GM19025 (cell line): ENCODE results near the gene FOXP1.
A peak's percentile ranks its signal among the peaks of the same experiment; 100 is the strongest.
"Not testable (repeated sequence)": the region's sequence is repeated elsewhere in the genome, so short reads cannot be mapped to it uniquely, and the experiment has no call there.

Source experiments
- ATAC-seq: cut with Tn5 transposase; IDR thresholded peaks from one replicate; pipeline ENCODE4 v1.9.1; 2021; ENCODE audit warnings: mild to moderate bottlenecking, low read depth, moderate library complexity; ENCODE audit not compliant: unreplicated experiment

Gene FOXP1

GRCh38 chr3:70984776-70985482 lies 598.6 kb downstream of the FOXP1 start:
- no peak for ATAC-seq

DNA sequence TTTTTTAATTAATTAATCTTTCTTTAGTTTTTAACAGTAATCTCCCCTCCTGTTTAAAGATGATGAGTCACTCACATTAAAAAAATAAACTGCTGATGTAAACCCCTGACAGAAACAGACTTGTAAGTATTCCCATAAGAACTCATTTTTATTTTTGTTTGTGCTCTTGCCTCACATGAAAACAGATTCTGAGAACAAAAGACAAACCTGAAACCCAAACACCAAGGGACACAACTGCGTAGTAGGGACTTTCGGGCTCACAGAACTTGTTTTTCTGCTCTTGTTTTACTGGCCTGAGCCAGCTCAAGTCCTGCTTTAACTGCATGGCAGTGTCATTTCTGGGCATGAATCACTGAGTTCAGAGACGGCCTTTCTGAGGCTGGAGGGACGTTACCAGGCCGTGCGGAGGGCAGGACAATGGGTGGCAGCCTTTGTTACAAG lies 600.8 kb downstream of the FOXP1 start:
- peak; percentile 79 for ATAC-seq

DNA sequence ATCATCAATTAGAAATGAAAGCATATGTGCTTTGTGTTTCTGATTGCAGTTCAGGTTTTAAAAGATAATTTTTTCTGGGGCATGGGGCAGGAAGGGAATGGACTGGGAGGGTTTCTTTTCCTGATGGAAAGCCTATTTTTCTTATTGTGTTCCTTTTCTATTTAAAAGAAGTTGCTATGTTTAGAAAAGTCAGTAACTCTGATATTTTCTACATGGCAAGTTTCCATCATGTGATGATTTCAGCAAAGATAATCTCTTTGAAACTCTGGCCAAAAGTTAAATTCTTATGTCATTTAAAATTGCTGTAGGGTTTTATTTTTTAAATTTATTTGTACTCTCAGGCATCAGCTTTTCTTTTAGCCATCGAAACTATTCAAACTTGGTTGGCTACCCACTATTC lies 601.2 kb downstream of the FOXP1 start:
- no peak for ATAC-seq

DNA sequence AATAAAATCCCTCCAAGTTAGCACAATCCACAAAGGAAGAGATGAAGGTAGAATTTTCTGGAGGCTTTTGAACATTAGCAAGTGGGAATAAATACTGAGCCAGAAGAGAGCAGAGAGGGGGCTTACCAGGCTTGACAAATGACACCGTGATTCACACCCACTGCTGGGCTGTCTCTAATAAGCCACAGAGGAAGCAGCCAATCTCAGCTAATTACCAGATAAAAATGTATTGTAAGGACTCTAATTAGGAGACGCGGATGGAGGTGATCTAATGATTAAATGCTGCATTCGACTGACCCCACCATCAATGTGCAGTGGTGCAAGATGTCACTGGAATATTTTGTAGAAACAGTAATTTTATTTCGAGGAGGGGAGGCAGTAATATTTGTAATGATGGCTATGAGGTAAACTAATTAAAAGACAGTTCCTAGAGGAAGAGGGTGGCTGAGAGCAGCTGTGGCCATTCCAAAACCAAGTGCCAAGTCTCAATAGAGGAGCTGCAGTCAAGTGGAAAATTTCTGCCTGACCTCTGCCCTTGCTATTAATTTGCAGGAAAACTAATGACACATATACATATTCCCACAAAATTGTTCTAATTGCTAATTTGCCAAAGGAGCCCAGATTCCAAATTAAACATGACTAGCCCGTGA lies 602.2 kb downstream of the FOXP1 start:
- no peak for ATAC-seq

DNA sequence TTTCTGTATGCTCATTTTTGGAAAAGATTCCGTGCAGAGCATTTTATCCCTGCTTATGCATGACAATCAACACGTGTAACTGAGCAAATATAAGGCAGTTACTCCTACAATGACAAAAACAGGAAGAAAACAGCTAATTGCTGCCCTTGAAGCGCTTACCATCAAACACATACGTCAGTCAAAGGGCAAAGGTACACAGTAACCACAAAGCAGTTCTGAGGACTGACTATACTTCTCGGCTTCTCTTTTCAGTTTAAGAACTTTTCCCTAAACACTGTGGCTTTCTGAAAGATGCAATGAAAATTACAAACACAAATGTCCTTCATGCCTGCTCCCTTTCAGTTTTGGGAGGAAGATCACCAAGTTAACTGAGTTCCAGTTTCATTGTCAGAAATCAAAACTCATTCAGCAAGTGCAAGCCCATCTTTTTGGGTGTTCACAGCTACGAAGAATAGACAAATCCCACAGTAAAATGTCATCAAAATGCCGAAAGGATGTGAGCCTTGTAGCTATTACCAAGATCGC lies 602.8 kb downstream of the FOXP1 start:
- ATAC-seq: no peak

DNA sequence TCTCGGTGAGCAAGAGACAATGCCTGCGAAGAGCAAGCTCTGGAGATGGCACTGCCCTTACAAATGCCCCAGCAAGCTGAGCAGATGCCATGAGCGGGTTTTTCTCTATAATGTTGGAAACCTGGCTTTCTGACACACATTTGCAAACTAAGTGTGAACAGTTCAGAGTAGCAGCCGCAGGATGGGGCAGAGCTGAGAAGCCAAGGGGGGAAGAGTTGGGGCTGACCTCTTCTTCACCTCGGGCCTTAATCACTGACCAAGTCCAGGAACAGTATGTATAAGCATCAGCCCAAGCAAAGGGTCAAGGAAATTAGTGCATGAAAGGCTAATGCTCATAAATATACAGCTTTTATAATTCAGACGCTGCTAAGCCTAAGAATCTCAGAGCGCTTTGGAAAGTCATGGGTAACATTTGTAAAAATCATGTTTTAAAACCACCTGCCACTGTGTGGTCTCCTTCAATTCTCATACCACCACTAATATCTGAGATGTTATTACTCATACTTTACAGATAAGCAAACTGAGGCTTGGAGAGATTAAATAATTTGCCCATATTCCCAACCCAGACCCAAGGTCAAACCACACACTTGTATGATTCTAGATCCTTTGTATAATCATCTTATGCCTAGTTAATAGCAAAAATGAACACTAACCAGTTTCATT lies 603.4 kb downstream of the FOXP1 start:
- no peak for ATAC-seq

- no peak for ATAC-seq
These were observed 605.8 kb downstream of the FOXP1 start for GRCh38 chr3:70977712-70978111.

- ATAC-seq: not testable (repeated sequence)
These were observed 607.5 kb downstream of the FOXP1 start for GRCh38 chr3:70975981-70976380.

- ATAC-seq: no peak
These were observed 608.8 kb downstream of the FOXP1 start for GRCh38 chr3:70974747-70975146.

DNA sequence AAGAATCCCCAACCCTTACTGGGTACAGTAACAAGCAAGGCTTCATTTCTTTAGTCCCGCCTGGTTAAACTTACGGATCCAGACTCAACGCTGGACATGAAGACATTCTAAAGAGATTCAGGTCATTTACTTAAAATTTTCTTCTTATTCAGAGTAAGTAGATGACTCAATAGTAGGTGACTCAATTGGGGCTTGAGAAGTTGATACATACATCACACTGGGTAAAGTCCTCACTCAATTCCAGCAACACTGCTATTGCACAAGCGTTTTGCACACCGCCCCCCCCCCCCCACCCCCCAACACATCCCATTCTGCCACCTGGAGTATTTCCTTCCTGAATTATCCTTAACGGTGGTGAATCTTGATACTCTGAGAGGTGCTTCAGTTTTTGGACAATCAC lies 610.0 kb downstream of the FOXP1 start:
- ATAC-seq: no peak

DNA sequence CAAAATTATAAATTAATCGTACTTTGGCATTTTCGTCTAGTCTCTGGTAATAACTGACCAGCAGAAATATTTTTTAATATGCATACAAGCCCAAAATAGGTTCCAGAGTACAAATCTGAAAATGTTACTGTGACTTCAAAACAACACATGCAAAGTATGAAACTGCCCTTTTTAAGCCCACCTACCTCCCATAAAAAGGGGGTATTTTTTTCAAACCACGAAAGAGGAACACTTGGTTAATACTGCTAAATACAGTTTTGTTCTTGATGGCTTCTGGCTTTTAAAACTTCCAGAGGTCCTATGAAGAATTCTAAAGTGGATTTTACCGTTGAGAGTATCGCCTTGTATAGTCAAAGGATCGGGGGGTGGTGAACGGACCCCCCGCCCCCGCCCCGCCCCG lies 610.7 kb downstream of the FOXP1 start:
- ATAC-seq: no peak

DNA sequence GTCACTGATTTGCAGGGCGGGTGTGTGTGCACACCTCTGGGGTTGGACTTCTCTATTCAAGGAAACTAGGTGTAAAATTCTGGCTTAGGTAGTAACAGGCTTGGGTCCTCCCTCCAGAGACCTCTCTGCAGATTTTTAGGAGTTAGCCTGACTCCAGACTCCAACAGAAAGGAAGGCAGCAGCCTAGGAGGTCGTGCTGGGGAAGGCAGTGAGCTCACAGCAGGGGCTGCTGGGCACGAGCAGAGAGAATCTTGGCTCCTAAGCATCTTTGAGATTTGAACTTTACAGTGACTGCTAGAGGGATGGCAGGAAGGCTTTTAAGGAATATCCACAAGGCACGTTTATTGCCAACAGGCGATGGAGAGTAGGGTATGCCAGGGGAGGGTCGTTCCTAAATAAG lies 612.6 kb downstream of the FOXP1 start:
- no peak for ATAC-seq

DNA sequence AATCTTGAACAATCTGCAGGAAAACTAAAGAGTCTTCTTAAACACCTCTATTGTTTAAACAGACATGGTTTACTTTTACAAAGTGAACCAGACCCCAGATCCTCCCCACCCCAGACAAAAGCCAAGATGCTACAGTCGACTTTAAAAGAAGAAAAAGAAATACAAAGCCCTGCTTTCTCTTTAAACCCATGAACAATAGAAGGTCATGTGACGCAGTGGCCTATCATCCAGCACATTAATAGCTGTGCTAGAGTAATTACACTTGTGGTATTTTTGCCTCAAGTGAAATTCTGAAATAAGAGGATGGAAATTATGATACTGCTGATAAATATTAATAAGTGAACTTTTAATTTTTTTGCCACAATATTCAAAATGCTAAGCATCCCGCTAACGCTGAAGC lies 613.4 kb downstream of the FOXP1 start:
- ATAC-seq: no peak

- ATAC-seq: no peak
These were observed 619.9 kb downstream of the FOXP1 start for GRCh38 chr3:70963431-70964275.

DNA sequence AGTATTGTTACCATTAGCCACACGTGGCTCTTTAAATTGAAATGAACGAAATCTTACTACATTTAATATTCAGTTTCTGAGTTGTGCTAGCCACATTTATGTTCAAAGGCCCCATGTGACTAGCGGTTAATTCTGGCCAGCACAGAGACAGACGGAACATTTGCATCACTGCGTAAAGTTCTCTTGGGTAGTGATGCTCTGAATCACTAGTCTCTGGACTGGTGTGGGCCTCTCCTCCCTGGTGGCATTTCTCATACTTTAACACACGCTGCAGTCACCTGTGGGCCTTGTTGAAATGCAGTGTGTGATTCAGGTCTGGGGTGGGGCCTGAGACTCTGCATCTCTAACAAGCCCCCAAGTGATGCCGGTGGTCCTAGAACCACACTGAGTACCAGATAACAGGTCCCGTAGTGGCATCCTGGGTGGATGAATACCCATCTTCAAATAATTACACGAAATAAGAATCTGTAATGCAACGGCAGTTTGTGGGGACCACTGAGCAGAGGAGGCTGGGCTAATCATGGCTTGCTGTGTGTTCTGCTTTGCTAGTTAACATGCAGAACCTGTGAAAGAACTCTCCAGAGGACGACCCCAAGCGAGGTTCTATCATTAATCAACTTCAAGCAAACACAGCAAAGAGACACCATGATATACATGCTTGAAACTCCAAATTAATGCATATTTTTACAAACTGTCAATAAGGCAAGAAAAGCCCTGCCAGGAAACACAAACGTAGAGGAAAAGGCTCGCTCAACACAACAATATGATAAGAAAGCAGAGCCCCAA lies 623.8 kb downstream of the FOXP1 start:
- ATAC-seq: no peak

DNA sequence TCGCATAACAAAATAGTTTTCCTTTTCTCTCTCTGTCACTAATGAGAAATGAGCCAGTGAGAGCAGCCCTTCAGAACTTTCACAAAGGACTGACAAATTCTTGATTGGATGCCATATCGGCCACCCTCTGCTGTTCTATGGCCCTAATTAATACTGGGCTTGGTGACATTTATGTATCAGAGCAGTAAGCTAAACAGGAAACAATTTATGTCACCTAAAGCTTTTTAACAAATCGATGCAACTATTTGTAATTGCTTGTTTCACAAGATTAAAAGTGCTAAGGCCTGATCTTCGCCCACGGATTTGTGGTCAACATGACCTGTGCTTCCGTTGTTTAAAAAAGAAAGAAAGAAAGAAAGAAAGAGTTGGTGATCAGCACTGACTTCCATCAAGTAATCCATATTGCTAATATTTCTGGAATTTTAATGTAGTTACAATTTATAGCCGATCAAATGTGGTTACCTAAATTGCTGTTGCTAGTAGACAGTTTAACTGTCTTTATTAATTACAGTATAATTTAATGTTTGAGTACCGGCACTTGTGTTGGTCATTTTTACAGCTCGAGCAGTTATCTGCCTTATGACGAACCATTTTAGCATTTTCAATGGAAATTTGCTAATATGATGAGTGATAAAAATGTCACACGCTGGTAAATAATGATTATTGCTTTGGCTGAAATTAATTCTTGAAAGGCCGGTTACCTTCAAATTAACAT lies 631.3 kb downstream of the FOXP1 start:
- no peak for ATAC-seq

DNA sequence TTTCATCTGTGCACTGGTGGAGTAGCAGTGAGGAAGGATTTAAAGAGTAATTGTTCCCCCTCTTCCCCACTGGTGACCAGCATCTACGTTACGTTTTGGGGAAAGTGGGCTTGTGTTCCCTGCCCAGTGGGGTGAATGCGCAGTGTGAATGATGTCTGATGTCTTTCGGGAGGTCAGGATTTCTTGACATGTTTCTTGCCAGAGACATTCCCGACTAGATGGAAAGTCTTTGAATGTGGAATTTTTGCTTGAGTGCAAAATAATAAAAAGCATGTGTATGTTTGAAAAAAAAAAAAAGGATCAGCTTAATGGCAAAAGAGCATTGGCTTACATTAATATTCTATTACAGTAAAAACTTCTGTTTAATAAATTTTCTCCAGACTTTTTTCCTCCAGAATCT lies 632.2 kb downstream of the FOXP1 start:
- ATAC-seq: no peak

- no peak for ATAC-seq
These were observed 635.9 kb downstream of the FOXP1 start for GRCh38 chr3:70947579-70947978.

- ATAC-seq: no peak
These were observed 639.6 kb downstream of the FOXP1 start for GRCh38 chr3:70943886-70944285.
